ENCODE results near the gene PLAGL2. TPM values are rescaled to one million over a fixed set of nuclear protein-coding genes. Genes with fewer than 3 reads are reported as not detected.

PLAGL2 gene
- total RNA-seq, 2 donors from 2014 or later: 32.8 to 39.4 TPM

GRCh38 chr20:32224463-32224862 is 16.9 kb upstream of the PLAGL2 start:
- H3K4me1 Mint-ChIP-seq (ENCODE audit: low read depth in 2 of 2): peaks cover 0 to 4% of the 10 kb centered on the region in 2 donors
- H3K27ac Mint-ChIP-seq: no peak overlapping the region
- H3K36me3 Mint-ChIP-seq: peaks cover 15% of the 10 kb centered on the region
- DNase-seq (ENCODE audit: low spot score) (no peak), ATAC-seq (no peak)
- H3K27me3 Mint-ChIP-seq: no peaks in the 10 kb centered on the region
- H3K9me3 Mint-ChIP-seq: no peaks in the 10 kb centered on the region
- no peak overlapping the region for H3K4me3 Mint-ChIP-seq

GRCh38 chr20:32218156-32218900 is 10.8 kb upstream of the PLAGL2 start:
- no peaks in the 10 kb centered on the region for H3K27me3 Mint-ChIP-seq
- no peak overlapping the region for H3K27ac Mint-ChIP-seq
- H3K4me3 Mint-ChIP-seq: no peak overlapping the region
- peaks cover 24% of the 10 kb centered on the region for H3K36me3 Mint-ChIP-seq
- no peaks in the 10 kb centered on the region for H3K9me3 Mint-ChIP-seq
- DNase-seq (ENCODE audit: low spot score) (no peak), ATAC-seq (no peak)
- peaks cover 0 to 4% of the 10 kb centered on the region in 2 donors for H3K4me1 Mint-ChIP-seq (ENCODE audit: low read depth in 2 of 2)

- Mint-ChIP-seq H3K27ac (no peak overlapping the region), H3K4me1 (ENCODE audit: low read depth in 2 of 2) (peaks cover 7 to 9% of the 10 kb centered on the region in 2 donors), H3K36me3 (peaks cover 30% of the 10 kb centered on the region), H3K27me3 (no peaks in the 10 kb centered on the region), H3K9me3 (no peaks in the 10 kb centered on the region), H3K4me3 (no peak overlapping the region)
- DNase-seq (ENCODE audit: low spot score) (no peak), ATAC-seq (no peak)
Observed at GRCh38 chr20:32216179-32217142, 8.9 kb upstream of the PLAGL2 start.

GRCh38 chr20:32215729-32216128 is 8.2 kb upstream of the PLAGL2 start:
- Mint-ChIP-seq H3K27ac (no peak overlapping the region), H3K36me3 (peaks cover 29% of the 10 kb centered on the region), H3K27me3 (no peaks in the 10 kb centered on the region), H3K4me1 (ENCODE audit: low read depth in 2 of 2) (peaks cover 10 to 11% of the 10 kb centered on the region in 2 donors), H3K9me3 (no peaks in the 10 kb centered on the region), H3K4me3 (no peak overlapping the region)
- DNase-seq (ENCODE audit: low spot score) (no peak), ATAC-seq (no peak)

GRCh38 chr20:32215147-32215546 is 7.6 kb upstream of the PLAGL2 start:
- H3K4me1 Mint-ChIP-seq (ENCODE audit: low read depth in 2 of 2): peaks cover 15 to 17% of the 10 kb centered on the region in 2 donors
- ATAC-seq (no peak), DNase-seq (ENCODE audit: low spot score) (no peak)
- no peak overlapping the region for H3K4me3 Mint-ChIP-seq
- H3K9me3 Mint-ChIP-seq: no peaks in the 10 kb centered on the region
- H3K27ac Mint-ChIP-seq: no peak overlapping the region
- no peaks in the 10 kb centered on the region for H3K27me3 Mint-ChIP-seq
- H3K36me3 Mint-ChIP-seq: peaks cover 35% of the 10 kb centered on the region

- ATAC-seq (no peak), DNase-seq (ENCODE audit: low spot score) (no peak)
- Mint-ChIP-seq H3K9me3 (no peaks in the 10 kb centered on the region), H3K4me1 (ENCODE audit: low read depth in 2 of 2) (peaks cover 21 to 29% of the 10 kb centered on the region in 2 donors), H3K4me3 (no peak overlapping the region), H3K27me3 (no peaks in the 10 kb centered on the region), H3K36me3 (peaks cover 30% of the 10 kb centered on the region), H3K27ac (no peak overlapping the region)
Observed at GRCh38 chr20:32213870-32214269, 6.3 kb upstream of the PLAGL2 start.

- Mint-ChIP-seq H3K4me1 (ENCODE audit: low read depth in 2 of 2) (peaks cover 39 to 58% of the 10 kb centered on the region in 2 donors), H3K4me3 (peak overlapping the region; percentile 90), H3K9me3 (no peaks in the 10 kb centered on the region), H3K27me3 (no peaks in the 10 kb centered on the region), H3K36me3 (peaks cover 26% of the 10 kb centered on the region), H3K27ac (peak overlapping the region; percentile 78 to 80)
- ATAC-seq (no peak), DNase-seq (ENCODE audit: low spot score) (no peak)
Observed at GRCh38 chr20:32209850-32210605, 2.5 kb upstream of the PLAGL2 start.

GRCh38 chr20:32208499-32209154 is 1.1 kb upstream of the PLAGL2 start:
- ATAC-seq: no peak

GRCh38 chr20:32206760-32207625 is 550 bp downstream of the PLAGL2 start:
- Mint-ChIP-seq H3K27me3 (no peaks in the 10 kb centered on the region), H3K4me3 (peak overlapping the region; percentile 100), H3K4me1 (ENCODE audit: low read depth in 2 of 2) (peaks cover 65 to 82% of the 10 kb centered on the region in 2 donors), H3K36me3 (peaks cover 25% of the 10 kb centered on the region), H3K9me3 (no peaks in the 10 kb centered on the region), H3K27ac (peak overlapping the region; percentile 96 to 99)
- ATAC-seq: peak; percentile 0 to 31
- no peak for DNase-seq (ENCODE audit: low spot score)

More at GRCh38 chr20:32208499-32209154, 1.1 kb upstream of the PLAGL2 start:
- Mint-ChIP-seq H3K27ac (peak overlapping the region; percentile 78 to 80), H3K4me1 (ENCODE audit: low read depth in 2 of 2) (peaks cover 52 to 72% of the 10 kb centered on the region in 2 donors), H3K36me3 (peaks cover 26% of the 10 kb centered on the region), H3K9me3 (no peaks in the 10 kb centered on the region), H3K4me3 (peak overlapping the region; percentile 90), H3K27me3 (no peaks in the 10 kb centered on the region)
- DNase-seq (ENCODE audit: low spot score): no peak

- DNase-seq (ENCODE audit: low spot score): no peak
Observed at GRCh38 chr20:32205843-32206759, 1.4 kb downstream of the PLAGL2 start.

GRCh38 chr20:32205110-32205842 is 2.3 kb downstream of the PLAGL2 start:
- Mint-ChIP-seq H3K36me3 (peaks cover 12% of the 10 kb centered on the region), H3K27ac (peak overlapping the region; percentile 96 to 99), H3K4me3 (peak overlapping the region; percentile 100), H3K4me1 (ENCODE audit: low read depth in 2 of 2) (peaks cover 58 to 68% of the 10 kb centered on the region in 2 donors), H3K9me3 (no peaks in the 10 kb centered on the region), H3K27me3 (no peaks in the 10 kb centered on the region)
- DNase-seq (ENCODE audit: low spot score) (no peak), ATAC-seq (no peak)

More at GRCh38 chr20:32205843-32206759, 1.4 kb downstream of the PLAGL2 start:
- Mint-ChIP-seq H3K4me3 (peak overlapping the region; percentile 100), H3K27ac (peak overlapping the region; percentile 96 to 99), H3K27me3 (no peaks in the 10 kb centered on the region), H3K4me1 (ENCODE audit: low read depth in 2 of 2) (peaks cover 61 to 76% of the 10 kb centered on the region in 2 donors), H3K36me3 (peaks cover 19% of the 10 kb centered on the region), H3K9me3 (no peaks in the 10 kb centered on the region)
- no peak for ATAC-seq

Measured in natural killer cell treated with Interleukin-12 subunit alpha and Interleukin-12 subunit beta and Interleukin-15 and Interleukin-18, amount 100 ng/mL, for 72 hours (primary cell).